Non-pigmented ciliary epithelial cell (primary cell): ENCODE data around the gene MYO1E.

Experiments used
- DNase-seq: peaks from one replicate; pipeline ENCODE4 v3.0.0-alpha.2; 2010; ENCODE audit warnings: low read depth

Gene MYO1E

DNA sequence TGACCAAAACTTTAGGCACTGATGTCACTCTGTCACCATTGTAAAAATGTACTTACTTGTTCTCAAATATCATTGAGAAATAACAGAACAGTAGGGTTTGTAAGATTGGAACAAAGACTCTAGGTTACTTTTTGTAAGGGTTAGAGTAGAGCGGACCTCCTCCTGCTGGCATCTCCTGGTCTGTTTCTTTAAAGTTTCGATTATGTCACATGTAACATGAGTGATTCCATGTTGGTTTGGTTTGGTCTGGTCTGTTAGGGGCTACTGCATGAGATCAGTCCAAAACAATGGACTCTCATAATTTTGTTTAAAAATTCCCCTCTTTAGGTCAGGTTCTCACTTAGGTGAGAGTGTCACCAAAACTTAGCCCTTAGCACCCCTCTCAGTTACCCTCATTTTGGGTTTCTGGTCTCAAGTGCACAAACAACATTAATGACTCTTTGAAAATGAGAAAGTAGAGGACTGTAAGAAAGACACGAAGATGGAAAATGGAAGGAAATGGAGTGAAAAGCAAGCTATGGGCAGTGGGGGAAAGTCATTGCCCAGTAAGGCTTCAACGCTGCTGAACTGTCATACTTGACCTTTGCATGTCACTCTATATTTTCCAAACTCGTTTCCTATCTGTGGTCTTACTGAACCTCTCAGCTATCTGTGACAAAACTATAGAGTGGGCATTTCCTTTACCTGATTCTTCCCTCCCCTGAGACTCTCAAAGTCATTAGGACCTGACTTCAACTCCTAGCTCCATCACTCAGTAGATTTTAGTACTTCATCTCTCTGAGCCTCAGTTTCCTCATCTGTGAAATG, 113.3 kb downstream of the MYO1E start:
- DNase-seq: no peak

DNA sequence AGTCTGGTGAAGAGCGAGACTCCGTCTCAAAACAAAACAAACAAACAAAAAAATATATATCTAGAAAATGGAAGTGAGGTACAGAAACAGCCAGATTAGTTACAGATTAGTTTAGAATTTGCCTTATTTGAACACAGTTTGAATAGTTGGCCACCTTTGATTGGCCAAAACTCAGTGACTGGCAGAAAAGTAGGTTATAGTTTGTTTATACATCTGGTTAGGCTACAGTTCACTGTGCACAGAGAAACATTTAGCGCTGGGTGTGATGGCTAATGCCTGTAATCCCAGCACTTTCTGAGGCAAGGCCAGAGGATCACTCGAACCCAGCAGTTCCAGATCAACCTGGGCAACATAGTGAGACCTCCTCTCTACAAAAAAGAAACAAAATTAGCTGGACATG, 114.4 kb downstream of the MYO1E start:
- no peak for DNase-seq

DNA sequence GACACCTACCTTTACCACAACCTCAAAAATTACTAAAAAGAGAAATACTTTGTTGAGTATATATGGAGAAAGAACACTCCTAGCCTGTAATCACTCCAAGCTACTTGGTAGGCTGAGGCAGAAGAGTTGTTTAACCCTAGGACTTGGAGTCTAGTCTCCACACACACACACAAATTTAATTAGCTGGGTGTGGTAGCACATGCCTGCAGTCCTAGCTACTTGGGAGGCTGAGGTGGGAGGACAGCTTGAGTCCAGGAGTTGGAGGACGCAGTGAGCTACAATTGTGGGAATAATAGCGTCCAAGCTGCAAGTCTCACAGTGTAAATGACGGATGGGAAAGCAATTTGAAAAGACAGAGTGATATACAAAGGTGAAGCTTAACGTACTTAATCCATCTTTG, 115.5 kb downstream of the MYO1E start:
- DNase-seq: no peak

DNA sequence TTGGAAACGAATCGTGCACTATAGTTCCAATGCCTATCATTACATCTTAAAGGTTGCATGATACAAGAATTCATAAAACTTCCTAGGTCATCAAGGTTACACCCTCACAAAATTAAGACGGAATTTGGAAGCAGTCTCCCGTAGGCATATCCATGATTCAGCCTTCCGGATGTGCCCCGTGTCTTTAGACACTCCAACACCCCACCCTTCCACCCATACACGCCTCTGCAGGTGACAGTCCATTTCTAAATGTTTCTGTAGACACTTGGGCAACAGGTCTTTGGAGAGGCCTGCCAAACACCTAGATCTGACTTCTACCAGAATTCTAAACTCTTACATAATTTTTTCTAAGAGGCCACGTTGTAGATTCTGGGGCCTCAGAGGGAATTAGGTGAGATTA, 116.2 kb downstream of the MYO1E start:
- DNase-seq: no peak

DNA sequence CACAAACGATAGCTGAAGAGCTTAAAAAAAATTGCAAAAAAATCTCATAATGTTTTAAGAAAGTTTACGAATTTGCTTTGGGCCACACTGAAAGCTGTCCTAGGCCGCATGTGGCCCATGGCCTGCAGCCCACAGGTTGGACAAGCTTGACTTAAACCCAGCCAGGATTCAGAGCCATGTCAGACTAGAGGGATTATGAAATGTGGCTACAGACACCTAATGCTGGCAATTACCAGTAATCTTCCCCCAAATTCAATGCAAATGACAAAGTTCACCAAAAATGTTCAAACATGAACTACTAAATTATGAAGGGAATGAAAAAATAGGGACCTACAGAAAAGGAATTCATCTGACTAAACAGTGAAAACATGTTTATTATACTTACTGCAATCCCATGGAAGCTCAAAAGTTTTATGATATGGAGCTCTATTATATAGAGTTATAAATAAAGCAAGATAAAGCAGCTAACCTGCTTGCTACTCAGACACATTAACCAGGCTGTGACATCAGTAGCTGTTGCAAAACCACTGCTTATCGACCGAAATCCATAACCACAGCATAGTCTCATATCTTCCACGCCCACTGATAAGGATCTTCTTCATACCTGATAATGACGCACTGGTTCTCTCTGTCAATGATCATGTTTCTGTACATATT, 116.9 kb downstream of the MYO1E start:
- DNase-seq: peak; percentile 48

DNA sequence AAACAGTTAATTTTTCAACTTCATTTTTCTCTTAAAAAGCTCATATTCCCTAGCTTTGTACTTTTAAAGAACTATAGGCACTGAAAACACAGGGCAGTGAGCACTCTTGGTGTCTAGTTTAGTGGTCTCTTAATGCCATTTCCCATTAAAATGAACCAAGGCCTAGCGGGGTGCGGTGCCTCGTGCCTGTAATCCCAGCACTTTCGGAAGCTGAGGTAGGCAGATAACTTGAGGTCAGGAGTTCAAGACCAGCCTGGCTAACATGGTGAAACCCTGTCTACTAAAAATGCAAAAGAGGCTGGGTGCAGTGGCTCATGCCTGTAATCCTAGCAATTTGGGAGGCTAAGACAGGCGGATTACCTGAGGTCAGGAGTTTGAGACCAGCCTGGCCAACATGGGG, 120.5 kb downstream of the MYO1E start:
- DNase-seq: no peak

DNA sequence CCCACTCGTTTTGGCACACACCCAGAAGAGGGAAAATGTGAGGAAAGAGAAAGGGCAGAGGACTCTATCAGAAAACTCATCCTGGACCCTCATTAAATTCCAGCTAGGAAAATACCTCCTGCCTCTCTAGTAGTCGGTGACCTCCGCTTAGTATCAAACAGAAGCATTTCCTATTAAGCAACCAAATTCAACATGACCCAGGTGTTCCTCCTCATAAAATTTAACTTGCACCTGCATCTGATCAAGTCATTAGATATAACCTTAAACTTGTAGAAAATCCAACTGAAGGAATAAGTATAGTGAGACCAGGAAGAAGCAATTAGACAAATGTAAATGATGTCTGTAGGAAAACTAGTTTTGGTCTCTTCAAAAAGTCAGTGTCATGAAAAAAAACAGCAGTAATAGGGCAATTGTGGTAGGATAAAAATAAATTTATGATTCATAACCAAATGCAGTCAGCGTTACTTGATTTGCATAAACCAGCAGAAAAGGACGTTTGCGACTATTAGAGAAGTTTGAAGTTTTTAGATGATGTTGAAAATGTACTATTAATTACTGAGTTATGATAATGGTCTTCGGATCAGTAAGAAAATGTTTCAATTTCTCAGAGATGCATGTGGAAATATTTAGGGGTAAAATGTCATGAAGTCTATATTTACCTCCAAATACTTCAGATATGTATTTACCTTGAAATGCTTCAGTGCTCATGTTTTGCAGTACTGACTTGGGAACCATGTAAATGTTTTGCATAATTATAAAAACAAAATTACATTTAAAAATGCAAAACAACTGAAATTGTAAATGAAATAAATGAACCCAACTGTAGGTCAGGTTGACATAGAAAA, 121.4 kb downstream of the MYO1E start:
- DNase-seq: no peak

DNA sequence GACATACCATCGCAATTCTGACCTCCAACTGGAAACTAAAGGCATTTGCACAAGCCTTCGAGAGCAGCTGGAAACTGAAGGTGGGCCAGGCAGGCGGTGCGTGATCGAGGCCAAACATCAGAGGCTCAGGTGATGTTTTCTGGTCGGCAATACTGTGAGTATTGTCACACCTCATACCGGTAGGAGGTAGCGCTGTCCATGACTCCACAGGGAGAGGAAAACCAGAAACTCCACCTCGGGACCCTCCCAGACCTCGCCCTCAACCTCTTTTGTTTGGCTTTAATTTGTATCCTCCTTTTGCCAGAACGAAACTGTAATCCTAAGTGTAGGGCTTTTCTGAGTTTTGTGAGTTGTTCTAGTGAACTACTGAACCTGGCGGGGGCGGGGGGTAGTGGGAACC, 122.4 kb downstream of the MYO1E start:
- no peak for DNase-seq

DNA sequence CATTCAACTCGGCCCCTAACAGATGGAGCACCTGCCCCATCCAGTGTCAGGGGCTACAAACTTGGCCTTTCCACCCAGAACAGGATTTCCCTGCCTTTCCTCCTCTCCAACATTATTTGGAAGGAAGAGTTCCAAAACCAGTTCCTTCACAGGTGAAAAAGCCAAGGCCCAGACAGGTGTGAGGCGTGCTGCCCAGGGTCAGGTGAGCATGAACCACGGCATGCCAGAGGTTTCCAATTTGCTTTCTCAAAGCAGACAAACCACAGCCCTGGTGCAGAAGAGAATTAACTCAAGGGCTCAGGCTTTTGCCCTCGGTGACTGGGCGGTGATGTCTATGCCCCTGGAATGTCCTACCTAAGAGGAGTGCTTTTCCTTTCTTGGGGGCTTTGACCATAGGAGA, 122.9 kb downstream of the MYO1E start:
- no peak for DNase-seq

DNA sequence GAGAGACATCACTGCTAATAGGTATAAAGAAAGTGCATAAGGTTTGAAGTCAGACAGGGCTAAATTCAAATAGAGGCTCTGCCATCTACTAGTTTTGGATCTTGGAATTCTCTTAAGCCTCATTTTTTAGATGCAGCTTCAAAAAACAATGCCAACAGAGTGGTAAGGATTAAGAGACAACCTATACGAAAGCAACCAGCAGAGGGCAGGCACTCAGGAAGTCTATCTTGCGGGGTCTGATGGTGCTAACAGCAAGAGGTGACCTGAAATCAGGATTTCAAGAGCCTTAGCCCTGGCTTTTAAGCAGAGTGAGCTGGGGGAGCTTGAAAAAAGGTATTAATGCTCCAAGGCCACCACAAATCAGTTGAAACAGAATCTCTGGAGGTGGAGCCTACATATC, 125.3 kb downstream of the MYO1E start:
- peak; percentile 26 for DNase-seq

DNA sequence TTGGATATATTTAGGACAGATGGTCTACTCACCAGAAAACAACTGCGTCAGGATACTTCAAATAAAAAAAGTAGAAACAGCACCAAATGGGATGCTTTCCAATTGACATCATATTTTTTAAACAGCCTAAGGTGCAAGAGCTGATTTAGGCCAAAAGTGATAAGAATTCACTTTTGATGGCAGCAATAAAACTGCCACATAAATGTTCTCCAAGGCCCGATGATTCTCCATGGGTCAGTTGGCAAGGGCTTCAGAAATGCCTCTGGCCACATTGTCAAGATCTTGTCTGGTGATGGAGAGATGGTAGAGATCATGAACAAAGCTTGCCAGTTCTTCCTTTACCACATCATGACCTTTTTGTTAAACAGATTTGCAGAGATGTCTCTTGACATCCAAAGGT, 127.1 kb downstream of the MYO1E start:
- DNase-seq: no peak

DNA sequence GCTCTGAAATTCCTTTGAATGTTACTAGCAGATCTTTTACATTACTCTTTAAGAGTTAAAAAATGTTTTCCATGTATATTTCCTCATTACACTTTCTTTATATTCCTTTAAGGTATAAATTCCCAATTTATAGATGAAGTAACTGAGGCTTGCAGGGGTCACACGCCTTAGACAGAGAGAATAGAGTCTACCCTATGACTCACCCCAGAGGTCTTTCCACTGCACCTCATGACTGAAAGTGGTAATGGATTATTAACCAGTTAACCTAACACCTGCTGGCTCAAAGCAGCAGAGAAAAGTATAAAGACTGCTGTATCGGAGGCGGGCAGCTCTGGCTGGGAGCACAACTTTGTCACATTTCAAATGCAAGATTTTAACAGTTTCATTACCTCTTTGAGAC, 128.3 kb downstream of the MYO1E start:
- no peak for DNase-seq

DNA sequence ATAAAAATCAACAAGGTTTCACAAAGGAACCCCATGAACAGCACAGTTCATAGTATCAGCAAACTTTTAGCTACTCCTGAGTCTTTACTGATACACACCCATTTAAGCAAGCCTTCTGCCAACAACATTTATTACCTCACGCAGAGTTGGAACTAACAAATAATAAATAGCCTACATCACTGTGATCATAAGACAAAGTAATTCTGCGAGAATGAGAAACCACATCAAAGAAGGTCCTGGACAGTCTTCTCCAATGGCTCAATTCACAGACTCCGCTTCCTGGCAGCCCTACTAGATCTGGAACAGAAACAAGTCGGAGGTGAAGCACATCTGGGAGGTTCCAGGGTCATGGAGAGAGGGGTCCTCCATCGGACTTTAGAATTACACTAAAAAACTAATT, 129.0 kb downstream of the MYO1E start:
- no peak for DNase-seq

DNA sequence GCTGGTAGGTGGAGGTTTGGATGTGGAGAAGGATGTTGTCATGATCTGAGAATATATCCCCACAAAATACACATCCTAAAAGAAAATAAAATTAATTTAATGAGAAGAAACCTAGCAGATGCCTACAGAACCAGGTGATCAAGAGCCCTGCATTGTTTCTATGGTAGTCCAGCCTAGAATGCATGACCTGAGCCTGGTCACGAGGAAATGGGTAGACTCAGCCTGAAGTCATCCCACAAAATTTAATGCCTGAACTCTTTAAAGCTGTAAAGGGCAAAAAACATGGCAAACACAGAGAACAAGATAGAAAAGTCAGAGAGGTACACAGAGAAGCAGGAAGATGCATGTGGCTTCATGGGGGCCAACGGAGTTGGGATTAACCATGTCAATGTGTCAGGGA, 130.0 kb downstream of the MYO1E start:
- DNase-seq: no peak

DNA sequence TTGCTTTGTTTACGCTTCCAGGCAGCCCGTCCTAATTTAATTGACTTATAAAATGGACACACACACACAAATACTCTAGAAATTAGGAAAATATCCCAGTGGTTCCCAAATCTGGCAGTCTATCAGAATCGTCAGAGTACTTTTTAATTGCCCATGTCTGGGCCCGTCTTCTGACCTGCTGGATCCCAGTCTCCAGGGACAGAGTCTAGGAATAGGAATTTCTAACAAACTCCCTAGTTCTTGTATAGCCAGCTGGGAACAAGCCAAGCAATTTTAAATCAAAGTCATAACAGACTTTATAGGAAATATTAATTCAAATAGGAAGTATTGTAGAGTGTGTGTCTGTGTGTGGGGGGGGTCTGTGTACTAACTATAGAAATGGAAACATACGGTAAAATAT, 132.6 kb downstream of the MYO1E start:
- DNase-seq: no peak

DNA sequence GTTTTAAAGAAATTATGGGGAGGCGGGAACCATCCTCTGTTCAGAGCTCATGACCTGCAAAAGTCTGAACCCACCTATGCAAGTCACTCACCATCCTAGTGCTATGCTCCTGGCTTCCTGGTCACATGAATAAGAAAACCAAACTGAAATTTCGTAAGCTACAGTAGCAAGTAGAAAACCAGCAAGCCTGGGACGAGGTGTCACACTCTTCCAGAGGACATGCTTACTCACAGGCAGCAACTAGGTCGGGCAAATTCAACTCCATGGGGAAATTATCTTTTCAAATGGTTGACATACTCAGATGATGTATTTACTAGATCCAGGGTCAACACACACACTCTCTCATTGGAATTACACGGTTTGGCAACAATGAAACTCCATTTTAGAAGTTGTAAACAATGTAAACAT, 134.7 kb downstream of the MYO1E start:
- no peak for DNase-seq

DNA sequence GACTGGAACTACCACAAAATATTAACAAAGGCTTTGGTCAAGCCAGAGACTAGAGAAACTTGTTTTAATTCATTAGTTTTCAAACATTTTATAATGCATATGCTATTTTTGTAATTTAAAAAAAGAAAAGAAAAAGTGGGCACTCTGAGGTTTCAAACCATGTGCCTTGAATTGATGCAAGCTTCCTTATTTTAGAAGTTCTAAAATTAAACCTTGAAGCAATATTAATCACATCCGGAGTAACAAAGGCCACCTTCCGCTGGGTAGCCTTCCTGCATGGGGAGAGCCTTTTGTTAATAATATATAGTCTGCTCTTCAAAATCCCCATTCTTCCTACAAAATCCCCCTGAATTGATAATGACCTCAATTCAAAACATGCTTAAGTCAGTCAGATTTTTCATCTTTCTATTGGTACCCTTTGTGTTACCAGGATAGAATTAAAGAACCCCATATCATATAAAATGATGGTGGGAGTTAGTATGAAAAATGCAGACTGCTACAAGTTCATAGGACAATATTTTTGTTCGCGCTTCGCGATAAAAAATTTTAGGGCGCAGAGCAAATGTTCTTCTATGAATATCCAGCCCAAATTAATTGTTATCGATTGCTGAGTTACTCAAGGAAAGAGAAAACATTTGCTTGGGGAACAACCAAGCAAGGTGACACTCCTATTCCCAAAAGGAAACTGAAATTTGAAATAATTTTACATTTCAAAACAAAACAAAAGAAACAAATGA, 135.4 kb downstream of the MYO1E start:
- no peak for DNase-seq

DNA sequence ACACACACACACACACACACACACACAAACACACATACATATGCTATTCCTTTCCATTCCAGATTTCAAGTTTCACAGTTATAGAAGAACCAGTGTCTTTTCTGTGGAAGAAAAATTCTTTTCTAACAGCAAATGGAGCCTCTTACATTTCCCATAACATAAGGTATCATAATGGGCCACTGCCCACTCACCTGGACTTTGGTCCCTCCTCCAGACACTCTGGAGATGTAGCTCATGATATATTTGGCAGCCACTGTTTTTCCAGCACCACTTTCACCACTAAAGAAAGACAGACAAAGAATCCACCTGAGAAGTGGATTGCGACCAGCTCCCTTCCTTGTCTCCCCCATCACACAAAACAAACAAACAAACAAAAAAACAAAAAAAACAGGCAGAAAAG, 136.3 kb downstream of the MYO1E start:
- DNase-seq: no peak

DNA sequence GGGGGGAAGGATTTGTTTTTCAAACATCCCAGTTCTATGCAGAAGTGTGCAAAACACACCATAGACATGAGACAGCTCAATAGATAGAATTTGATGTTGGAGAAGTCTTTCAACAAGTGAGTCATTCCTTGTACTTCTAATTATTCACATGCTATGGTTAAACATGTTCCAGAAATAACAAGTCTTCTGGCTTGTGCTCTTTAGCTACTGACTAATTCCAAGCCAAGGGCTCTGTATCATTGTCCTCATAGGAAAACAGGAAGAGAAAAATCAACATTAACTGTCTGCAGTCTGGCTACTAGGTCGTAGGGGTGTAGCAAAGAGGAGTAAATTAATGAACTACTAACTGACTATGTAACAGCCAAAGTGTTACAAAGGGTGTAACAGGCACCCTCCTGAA, 140.2 kb downstream of the MYO1E start:
- peak; percentile 60 for DNase-seq

DNA sequence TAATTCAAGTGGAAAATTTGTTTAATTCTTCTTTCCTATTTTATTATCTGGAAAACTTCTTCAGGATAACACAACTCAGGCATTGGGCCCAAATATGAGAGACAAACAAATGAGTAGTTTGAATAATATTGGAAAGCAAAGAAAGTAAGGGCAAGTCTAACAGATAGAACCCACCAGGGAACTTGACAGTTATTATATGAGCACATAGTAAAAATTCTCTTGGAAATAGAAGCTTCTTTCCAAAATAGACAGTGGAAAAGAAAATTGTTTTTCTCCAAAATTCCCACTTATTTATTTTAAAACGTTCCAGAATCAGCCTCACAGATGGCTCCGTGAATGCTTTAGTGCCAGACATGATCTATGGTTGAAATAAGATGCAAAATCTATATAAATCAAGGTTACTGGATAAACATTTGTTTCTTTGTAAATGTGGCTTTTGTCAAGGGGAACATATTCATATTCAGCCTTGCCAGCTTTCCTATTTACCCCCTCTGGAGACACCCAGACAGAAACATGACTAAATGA, 142.1 kb downstream of the MYO1E start:
- no peak for DNase-seq

DNA sequence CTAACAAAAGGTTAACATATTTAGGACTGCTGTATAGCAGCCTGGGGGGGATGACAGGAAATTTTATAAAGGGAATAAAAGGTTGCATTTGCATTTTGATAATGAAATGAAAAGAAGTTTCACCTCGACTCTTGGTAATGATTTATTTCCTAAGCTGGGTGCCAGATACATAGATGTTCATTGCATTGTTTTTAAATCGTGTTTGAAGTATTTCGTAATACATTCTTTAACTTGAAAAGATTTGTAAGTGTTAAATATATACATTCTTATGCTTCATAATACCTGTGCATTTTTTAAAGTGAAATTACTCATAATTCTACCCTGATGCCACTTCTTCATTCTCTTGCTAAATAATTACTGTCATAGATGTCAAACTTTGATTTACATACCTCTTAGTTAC, 143.2 kb downstream of the MYO1E start:
- no peak for DNase-seq

DNA sequence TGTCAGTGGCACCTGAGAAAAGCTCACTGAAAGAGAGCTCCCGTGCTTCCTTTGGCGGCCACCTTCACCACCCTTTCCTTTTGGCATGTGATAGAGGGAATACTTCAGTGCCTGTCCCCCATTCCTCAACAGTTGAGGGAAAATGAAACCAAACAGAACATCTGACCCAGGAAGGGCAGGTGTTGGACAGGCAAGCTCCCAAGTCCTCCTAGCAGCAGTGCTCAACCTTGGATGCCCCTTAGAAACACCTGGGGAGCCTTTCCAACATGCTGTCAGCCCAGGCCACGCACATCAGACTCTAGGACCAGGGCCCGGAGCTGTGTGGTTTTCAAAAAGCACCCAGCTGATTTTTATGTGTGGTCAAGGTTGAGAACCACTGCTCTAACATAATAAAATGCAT, 143.7 kb downstream of the MYO1E start:
- no peak for DNase-seq
